ENCODE results near the gene PCDHGB5.
"Not testable (repeated sequence)": the region's sequence is repeated elsewhere in the genome, so short reads cannot be mapped to it uniquely, and the experiment has no call there.

Gene PCDHGB5

DNA sequence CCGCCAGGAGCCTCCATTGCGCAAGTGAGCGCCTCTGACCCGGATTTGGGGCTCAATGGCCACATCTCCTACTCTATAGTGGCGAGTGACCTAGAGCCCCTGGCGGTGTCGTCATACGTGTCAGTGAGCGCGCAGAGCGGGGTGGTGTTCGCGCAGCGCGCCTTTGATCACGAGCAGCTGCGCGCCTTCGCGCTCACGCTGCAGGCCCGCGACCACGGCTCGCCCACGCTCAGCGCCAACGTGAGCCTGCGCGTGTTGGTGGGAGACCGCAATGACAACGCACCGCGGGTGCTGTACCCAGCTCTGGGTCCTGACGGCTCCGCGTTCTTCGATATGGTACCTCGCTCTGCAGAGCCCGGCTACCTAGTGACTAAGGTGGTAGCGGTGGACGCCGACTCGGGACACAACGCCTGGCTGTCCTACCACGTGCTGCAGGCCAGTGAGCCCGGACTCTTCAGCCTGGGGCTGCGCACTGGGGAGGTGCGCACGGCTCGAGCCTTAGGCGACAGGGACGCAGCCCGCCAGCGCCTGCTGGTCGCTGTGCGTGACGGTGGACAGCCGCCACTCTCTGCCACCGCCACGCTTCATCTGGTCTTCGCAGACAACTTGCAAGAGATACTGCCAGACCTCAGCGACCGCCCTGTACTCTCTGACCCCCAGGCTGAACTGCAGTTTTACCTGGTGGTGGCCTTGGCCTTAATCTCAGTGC is 12.0 kb downstream of the PCDHGB5 start:
- TF ChIP-seq CTCF (conservative IDR thresholded peaks at IDR 0.05; ENCODE audit: low read depth, low read length) = no peak
- H3K4me1 ChIP-seq (ENCODE audit: low read depth, poor library complexity, severe bottlenecking) = no peaks in the 10 kb centered on the region
- no peak overlapping the region for H3K27ac ChIP-seq
- H3K9ac ChIP-seq = no peak overlapping the region
- H2AFZ ChIP-seq (ENCODE audit: low read depth) = no peak overlapping the region
- H3K4me2 ChIP-seq = no peak overlapping the region
- no peaks in the 10 kb centered on the region for H3K36me3 ChIP-seq (ENCODE audit: insufficient read depth)
- no peaks in the 10 kb centered on the region for H3K27me3 ChIP-seq (ENCODE audit: insufficient read depth, low read depth)
- H3K4me3 ChIP-seq (IDR thresholded peaks at IDR 0.05; ENCODE audit: insufficient read depth, low read depth, low read length) = no peak overlapping the region
- H4K20me1 ChIP-seq (ENCODE audit: insufficient read depth) = no peaks in the 10 kb centered on the region
- no peaks in the 10 kb centered on the region for H3K79me2 ChIP-seq (ENCODE audit: insufficient read depth, low read depth)

DNA sequence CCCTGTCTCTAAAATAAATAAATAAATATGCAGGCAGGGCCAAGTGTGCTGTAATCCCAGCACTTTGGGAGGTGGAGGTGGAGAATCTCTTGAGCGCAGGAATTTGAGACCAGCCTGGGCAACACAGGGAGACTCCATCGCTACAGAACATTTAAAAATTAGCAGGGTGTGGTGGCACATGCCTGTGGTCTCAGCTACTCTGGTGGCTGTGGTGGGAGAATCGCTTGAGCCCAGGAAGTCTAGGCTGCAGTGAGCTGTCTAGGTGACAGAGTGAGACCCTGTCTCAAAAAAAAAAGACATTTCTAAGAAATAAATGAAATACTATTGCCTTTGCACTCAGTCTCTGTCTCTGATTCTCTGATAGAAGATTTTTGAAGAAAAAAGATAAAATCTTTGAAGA is 13.8 kb downstream of the PCDHGB5 start:
- no peak overlapping the region for H2AFZ ChIP-seq (ENCODE audit: low read depth)
- no peak for TF ChIP-seq CTCF (conservative IDR thresholded peaks at IDR 0.05; ENCODE audit: low read depth, low read length)
- no peak overlapping the region for H3K9ac ChIP-seq
- no peak overlapping the region for H3K4me2 ChIP-seq
- no peaks in the 10 kb centered on the region for H4K20me1 ChIP-seq (ENCODE audit: insufficient read depth)
- H3K4me3 ChIP-seq (IDR thresholded peaks at IDR 0.05; ENCODE audit: insufficient read depth, low read depth, low read length) = no peak overlapping the region
- H3K4me1 ChIP-seq (ENCODE audit: low read depth, poor library complexity, severe bottlenecking) = no peaks in the 10 kb centered on the region
- no peaks in the 10 kb centered on the region for H3K79me2 ChIP-seq (ENCODE audit: insufficient read depth, low read depth)
- no peak overlapping the region for H3K27ac ChIP-seq
- H3K27me3 ChIP-seq (ENCODE audit: insufficient read depth, low read depth) = no peaks in the 10 kb centered on the region
- H3K36me3 ChIP-seq (ENCODE audit: insufficient read depth) = no peaks in the 10 kb centered on the region

- no peak within 1 kb of the TSS for H2AFZ ChIP-seq (ENCODE audit: low read depth)
- no peaks in the 10 kb centered on the region for H4K20me1 ChIP-seq (ENCODE audit: insufficient read depth)
- no peaks in the 10 kb centered on the region for H3K36me3 ChIP-seq (ENCODE audit: insufficient read depth)
- TF ChIP-seq CTCF (conservative IDR thresholded peaks at IDR 0.05; ENCODE audit: low read depth, low read length) = no peak
- no peaks in the 10 kb centered on the region for H3K4me1 ChIP-seq (ENCODE audit: low read depth, poor library complexity, severe bottlenecking)
- no peak within 1 kb of the TSS for H3K9ac ChIP-seq
- H3K79me2 ChIP-seq (ENCODE audit: insufficient read depth, low read depth) = no peaks in the 10 kb centered on the region
- no peaks in the 10 kb centered on the region for H3K27me3 ChIP-seq (ENCODE audit: insufficient read depth, low read depth)
- H3K4me3 ChIP-seq (IDR thresholded peaks at IDR 0.05; ENCODE audit: insufficient read depth, low read depth, low read length) = no peak within 1 kb of the TSS
- H3K4me2 ChIP-seq = no peak within 1 kb of the TSS
- no peak within 1 kb of the TSS for H3K27ac ChIP-seq
Observed at GRCh38 chr5:141412854-141413539, 15.2 kb downstream of the PCDHGB5 start, which contains the start of gene PCDHGA10. TSS of gene PCDHGA10 (plus strand) at chr5:141412987. CDS start at chr5:141413176, 189 bp downstream.

GRCh38 chr5:141413540-141414069 is 15.9 kb downstream of the PCDHGB5 start:
- Histone ChIP-seq H3K36me3 (ENCODE audit: insufficient read depth) (no peaks in the 10 kb centered on the region), H3K79me2 (ENCODE audit: insufficient read depth, low read depth) (no peaks in the 10 kb centered on the region), H3K4me3 (IDR thresholded peaks at IDR 0.05; ENCODE audit: insufficient read depth, low read depth, low read length) (no peak overlapping the region), H3K4me1 (ENCODE audit: low read depth, poor library complexity, severe bottlenecking) (no peaks in the 10 kb centered on the region), H3K27me3 (ENCODE audit: insufficient read depth, low read depth) (no peaks in the 10 kb centered on the region), H2AFZ (ENCODE audit: low read depth) (no peak overlapping the region), H3K9ac (no peak overlapping the region), H4K20me1 (ENCODE audit: insufficient read depth) (no peaks in the 10 kb centered on the region), H3K27ac (no peak overlapping the region), H3K4me2 (no peak overlapping the region)
- no peak for TF ChIP-seq CTCF (conservative IDR thresholded peaks at IDR 0.05; ENCODE audit: low read depth, low read length)

- not testable (repeated sequence) for H3K4me2 ChIP-seq; H3K36me3 ChIP-seq (ENCODE audit: insufficient read depth); H3K4me1 ChIP-seq (ENCODE audit: low read depth, poor library complexity, severe bottlenecking); H3K27ac ChIP-seq; H2AFZ ChIP-seq (ENCODE audit: low read depth); H3K9ac ChIP-seq; H3K79me2 ChIP-seq (ENCODE audit: insufficient read depth, low read depth); H3K27me3 ChIP-seq (ENCODE audit: insufficient read depth, low read depth); H4K20me1 ChIP-seq (ENCODE audit: insufficient read depth); H3K4me3 ChIP-seq (IDR thresholded peaks at IDR 0.05; ENCODE audit: insufficient read depth, low read depth, low read length)
Observed at GRCh38 chr5:141414548-141415274, 17.0 kb downstream of the PCDHGB5 start.

DNA sequence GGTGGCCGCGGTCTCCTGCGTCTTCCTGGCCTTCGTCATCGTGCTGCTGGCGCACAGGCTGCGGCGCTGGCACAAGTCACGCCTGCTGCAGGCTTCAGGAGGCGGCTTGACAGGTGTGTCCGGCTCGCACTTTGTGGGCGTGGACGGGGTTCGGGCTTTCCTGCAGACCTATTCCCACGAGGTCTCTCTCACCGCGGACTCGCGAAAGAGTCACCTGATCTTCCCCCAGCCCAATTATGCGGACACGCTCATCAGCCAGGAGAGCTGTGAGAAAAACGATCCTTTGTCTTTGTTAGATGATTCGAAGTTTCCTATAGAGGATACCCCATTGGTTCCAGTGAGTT is 17.5 kb downstream of the PCDHGB5 start:
- not testable (repeated sequence) for H3K27me3 ChIP-seq (ENCODE audit: insufficient read depth, low read depth); H3K4me3 ChIP-seq (IDR thresholded peaks at IDR 0.05; ENCODE audit: insufficient read depth, low read depth, low read length); H2AFZ ChIP-seq (ENCODE audit: low read depth); H3K9ac ChIP-seq; H4K20me1 ChIP-seq (ENCODE audit: insufficient read depth); H3K36me3 ChIP-seq (ENCODE audit: insufficient read depth); H3K27ac ChIP-seq; H3K4me2 ChIP-seq; H3K79me2 ChIP-seq (ENCODE audit: insufficient read depth, low read depth); H3K4me1 ChIP-seq (ENCODE audit: low read depth, poor library complexity, severe bottlenecking)
